GM18511 (cell line): ENCODE results near the gene COX10.
"Not testable (repeated sequence)": the region's sequence is repeated elsewhere in the genome, so short reads cannot be mapped to it uniquely, and the experiment has no call there.

Experiments
- ATAC-seq: cut with Tn5 transposase; IDR thresholded peaks from one replicate; pipeline ENCODE4 v1.9.1; 2021; ENCODE audit warnings: mild to moderate bottlenecking, moderate library complexity; ENCODE audit not compliant: unreplicated experiment

Gene COX10

GRCh38 chr17:14118951-14119350 lies 49.6 kb downstream of the COX10 start:
- ATAC-seq = peak; percentile 68

GRCh38 chr17:14119546-14119945 lies 50.2 kb downstream of the COX10 start:
- no peak for ATAC-seq

- no peak for ATAC-seq
Measured at GRCh38 chr17:14121952-14122351, 52.6 kb downstream of the COX10 start.

- no peak for ATAC-seq
Measured at GRCh38 chr17:14123619-14124278, 54.4 kb downstream of the COX10 start.

- no peak for ATAC-seq
Measured at GRCh38 chr17:14124854-14125253, 55.5 kb downstream of the COX10 start.

- no peak for ATAC-seq
Measured at GRCh38 chr17:14125518-14126137, 56.3 kb downstream of the COX10 start.

- ATAC-seq = no peak
Measured at GRCh38 chr17:14133104-14133503, 63.8 kb downstream of the COX10 start.

- ATAC-seq = no peak
Measured at GRCh38 chr17:14134456-14134855, 65.2 kb downstream of the COX10 start.

- ATAC-seq = no peak
Measured at GRCh38 chr17:14135906-14136590, 66.7 kb downstream of the COX10 start.

- no peak for ATAC-seq
Measured at GRCh38 chr17:14138649-14139048, 69.3 kb downstream of the COX10 start.

- no peak for ATAC-seq
Measured at GRCh38 chr17:14143688-14144087, 74.4 kb downstream of the COX10 start.

- no peak for ATAC-seq
Measured at GRCh38 chr17:14144508-14144907, 75.2 kb downstream of the COX10 start.

GRCh38 chr17:14149751-14150150 lies 80.4 kb downstream of the COX10 start:
- no peak for ATAC-seq

- no peak for ATAC-seq
Measured at GRCh38 chr17:14150619-14151018, 81.3 kb downstream of the COX10 start.

GRCh38 chr17:14152721-14153120 lies 83.4 kb downstream of the COX10 start:
- ATAC-seq = no peak

GRCh38 chr17:14153374-14153773 lies 84.1 kb downstream of the COX10 start:
- ATAC-seq = no peak

GRCh38 chr17:14156689-14157088 lies 87.4 kb downstream of the COX10 start:
- ATAC-seq = no peak

GRCh38 chr17:14157822-14158221 lies 88.5 kb downstream of the COX10 start:
- no peak for ATAC-seq

- no peak for ATAC-seq
Measured at GRCh38 chr17:14158707-14159106, 89.4 kb downstream of the COX10 start.

GRCh38 chr17:14161419-14161818 lies 92.1 kb downstream of the COX10 start:
- no peak for ATAC-seq

GRCh38 chr17:14165616-14166015 lies 96.3 kb downstream of the COX10 start:
- no peak for ATAC-seq

GRCh38 chr17:14167831-14168230 lies 98.5 kb downstream of the COX10 start:
- not testable (repeated sequence) for ATAC-seq
